GM21423 (cell line): ENCODE data around the gene PPP3CA.

Source experiments
- ATAC-seq: cut with Tn5 transposase; IDR thresholded peaks from one replicate; pipeline ENCODE4 v1.9.1; 2021; ENCODE audit warnings: mild to moderate bottlenecking, moderate library complexity; ENCODE audit not compliant: unreplicated experiment

PPP3CA gene

DNA sequence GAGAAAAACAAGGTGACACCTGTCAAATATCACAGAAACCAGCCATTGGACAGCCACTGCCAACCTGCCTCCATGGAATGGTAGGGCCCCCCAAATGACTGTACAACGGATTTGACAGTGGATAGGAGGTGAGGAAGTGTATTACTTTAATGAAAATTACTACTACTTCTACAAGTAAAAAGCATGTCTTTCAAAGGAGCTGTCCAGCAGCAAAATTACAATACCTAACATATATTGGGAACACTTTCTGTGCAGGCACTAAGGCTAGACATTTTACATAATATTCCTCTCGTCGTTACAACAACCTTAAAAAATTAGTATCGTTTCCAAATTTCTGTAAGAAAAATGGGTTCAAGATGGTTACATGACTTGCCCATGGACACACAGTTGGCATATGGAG, 14.9 kb downstream of the PPP3CA start:
- ATAC-seq = no peak

DNA sequence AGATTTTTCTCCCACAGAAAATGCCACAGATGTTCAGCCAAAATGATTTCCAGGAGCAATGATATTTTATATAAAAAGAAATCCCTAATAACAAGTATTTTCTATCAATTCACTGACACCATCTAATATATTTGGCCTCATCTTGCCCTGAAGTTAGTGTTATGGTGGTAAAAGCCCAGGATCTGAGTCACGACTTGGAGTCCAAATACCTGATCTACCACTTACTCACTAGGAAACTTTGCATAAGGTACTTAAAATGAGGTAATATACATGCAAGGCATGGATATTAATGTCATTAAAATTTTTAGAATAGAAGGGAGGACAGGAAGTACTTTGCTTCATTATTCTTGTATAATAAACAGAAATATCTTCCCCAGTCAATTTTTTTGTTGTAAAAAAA, 16.3 kb downstream of the PPP3CA start:
- no peak for ATAC-seq

DNA sequence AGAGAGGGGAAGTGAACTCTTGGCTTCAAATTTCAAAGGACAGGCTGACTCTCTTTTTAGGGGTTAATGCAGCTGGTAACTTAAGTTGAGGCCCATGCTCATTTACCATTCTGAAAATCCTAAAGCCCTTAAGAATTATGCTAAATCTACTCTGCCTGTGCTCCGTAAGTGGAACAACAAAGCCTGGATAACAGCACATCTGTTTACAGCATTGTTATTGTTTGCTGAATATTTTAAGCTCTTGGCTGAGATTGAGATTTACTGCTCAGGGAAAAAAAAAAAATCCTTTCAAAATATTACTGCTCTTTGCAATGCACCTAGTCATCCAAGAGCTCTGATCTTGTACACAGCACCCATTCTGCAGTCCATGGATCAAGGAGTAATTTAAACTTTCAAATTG, 17.7 kb downstream of the PPP3CA start:
- no peak for ATAC-seq

DNA sequence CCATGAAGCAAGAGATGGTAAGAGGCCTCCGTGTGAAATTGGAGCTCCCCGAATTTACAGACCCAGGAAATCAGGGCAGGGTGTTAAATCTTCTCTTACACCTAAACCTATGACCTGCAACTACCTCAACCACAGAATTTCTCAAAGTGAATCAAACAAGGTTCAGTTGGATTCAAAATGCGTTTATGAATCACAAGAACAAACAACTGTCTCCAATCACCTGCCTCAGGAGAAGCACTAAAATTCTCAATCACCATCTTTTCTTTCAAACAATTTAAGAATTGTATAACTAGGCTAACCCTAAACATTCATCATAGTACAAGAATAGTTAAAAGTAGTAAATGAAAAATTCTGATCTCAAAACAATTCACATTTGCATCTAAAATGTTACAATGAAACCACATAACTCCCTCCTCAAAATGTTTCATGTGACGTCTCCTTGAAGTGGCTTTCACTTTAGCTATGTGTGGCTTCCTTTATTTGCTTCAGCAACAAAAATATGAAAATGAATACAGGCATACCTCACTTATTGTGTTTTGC, 19.2 kb downstream of the PPP3CA start:
- ATAC-seq = peak; percentile 92

DNA sequence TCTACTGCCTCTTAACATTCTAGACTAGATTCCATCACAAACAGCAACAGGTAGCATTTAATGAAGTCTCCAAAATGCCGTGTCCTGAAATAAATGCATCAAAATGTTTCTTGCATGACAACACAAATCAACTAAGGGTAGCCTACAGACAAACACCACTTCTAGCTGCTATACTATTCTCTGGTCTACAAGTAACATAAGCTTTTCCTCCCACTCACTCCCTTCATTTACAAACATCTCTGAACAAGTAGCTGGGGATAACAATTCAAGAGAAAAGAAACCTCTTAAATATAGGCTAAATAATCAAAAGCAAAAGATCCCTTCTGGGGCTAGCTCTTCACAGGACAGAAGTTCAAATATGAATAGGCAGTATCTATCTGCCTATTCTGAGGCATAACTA, 20.8 kb downstream of the PPP3CA start:
- no peak for ATAC-seq

DNA sequence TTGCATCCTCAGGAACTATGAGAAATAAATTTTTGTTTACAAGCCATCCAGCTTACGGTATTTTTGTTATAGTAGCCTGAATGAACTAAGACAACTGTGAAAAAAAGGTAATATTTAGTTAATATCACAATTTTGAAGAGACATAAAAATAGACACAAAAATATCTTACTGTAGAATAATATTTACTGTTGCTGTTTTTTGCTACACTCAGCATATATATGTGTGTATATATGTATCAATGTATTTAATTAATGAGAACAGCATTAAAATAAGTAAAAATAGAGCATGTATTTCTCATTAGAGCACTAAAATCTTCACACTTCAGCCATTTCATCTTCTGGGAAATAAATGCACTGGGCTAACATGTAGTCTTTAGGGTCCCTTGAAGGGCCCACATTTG, 24.6 kb downstream of the PPP3CA start:
- no peak for ATAC-seq

DNA sequence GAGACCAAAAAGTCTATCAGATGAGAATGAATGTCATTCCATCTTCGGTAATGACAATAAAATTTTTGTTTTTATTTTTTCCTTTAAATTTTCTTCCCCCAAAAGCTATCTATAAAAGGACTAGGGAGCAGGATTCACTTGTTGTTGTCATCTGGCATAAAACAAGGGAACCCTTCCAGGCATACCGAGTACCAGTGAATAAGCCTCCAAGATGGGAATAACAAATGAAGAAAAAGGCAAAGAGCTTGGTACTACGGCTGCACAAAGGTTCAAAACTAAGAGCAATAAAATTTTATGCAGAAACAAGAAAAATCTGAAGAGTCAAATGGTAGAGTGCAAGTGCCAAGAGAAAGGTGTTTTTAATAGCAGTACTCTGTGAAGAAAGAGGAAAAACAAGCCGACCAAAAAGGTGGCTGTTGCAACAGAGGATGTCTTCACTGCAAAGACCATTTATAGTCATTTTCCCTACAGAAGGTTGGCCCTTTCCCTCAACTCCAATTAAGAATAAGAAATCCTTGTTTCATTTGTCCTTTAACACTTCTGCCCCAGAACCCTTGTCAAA, 25.8 kb downstream of the PPP3CA start:
- no peak for ATAC-seq

DNA sequence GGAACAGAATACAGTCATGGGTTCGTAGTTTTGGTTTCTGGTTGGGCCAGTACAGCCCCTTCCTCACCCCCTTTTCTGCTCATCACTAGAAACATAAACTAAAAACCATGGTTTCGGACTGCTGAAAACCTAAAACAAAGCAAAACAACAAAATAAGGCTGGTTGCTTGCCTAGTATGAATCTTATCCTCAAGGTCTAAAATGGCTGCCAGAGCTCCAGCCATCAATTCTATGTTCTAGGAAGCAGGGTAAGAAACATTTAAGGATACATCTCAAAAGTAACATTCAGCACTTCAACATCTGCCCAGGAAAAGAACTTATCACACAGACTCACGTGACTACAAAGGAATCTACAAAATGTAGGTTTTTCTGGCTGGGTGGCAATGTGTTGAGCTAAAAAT, 31.5 kb downstream of the PPP3CA start:
- ATAC-seq = no peak

DNA sequence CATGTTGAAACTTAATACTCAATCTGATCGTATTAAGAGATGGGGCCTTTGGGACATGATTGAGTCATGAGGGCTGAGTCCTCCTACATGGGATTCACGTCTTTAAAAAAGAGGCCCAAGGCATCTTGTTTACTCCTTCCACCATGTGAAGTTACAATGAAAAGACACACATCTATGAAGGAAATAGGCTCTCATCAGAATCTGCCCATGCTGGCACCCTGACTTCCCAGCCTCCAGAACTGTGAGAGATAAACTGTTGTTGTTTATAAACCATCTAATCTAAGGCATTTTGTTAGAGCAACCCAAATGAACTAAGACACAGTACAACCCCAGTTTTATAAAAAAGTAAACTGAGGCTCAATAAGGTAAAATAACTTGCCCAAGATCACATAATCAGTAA, 32.3 kb downstream of the PPP3CA start:
- ATAC-seq = no peak

DNA sequence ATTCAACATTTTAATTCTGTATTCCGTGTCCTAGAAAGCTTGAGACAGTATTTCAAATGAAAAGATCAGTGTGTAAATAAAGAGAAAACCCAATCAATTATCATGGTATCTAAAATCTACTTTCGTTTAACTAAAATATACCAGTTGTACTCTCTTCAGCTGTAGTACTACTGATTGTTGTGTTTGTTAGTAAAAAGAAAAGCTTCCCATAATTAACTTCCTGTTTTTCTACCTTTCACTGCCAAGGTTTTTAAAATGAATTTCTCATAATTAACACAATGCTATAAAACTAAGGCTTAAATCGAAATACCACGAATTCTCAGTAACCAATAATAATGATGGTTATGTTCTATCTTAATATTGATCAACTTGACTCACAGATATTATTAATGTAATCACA, 37.4 kb downstream of the PPP3CA start:
- ATAC-seq = no peak

DNA sequence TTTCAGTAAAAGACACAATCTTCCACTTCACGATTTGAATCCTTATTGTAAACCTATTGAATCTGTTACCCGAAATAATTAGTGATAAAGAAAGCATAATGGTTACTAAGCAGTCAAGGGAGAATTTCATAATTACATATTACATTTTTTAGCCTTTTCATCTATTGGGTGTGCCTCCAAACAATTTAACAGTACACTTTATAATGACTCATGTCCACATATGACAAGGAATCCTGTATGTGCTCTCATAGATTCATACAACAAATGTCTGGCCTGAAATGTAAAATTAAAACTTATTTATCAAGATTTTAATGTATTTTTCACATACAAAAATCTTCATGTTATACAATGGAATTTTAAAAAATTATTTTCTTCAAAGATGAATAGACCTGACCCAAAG, 39.4 kb downstream of the PPP3CA start:
- no peak for ATAC-seq

DNA sequence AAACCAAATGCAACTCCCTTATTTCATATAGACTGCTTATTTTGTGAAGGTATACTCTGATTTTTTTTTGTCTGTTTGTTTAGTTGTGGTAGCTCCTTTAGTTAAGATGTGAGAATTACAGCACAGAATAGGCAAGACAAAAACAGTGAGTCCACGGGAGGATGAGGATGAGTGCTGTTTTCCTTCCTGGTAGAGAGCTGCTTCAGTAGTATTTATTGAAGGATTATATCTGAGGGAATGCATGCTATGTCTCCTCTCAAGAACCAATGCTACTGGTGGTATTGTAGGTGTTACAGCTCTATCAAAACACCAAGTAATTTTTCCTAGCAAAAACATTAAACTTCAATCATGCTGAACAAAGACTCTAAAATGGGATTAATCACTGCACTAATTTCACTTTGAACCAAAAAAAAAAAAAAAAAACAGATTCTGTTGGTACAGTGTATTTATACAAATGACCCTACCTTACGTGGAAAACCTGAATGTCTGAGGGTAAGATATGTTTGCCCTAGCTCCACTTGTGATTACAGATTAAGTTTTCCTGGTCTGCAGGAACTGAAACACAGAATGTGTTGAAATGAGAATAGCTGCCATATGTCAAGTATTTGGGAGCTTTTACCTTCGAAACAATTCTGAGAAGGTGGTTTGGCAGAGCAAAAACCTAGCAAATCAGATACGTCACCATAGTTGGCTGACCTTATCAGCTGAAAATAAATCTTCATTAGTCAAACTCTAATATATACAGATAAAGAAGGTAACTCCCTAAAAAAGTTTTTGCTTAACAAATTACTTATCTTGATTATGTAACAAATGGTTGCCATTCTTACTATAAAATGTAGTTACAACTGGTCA, 40.3 kb downstream of the PPP3CA start:
- peak; percentile 5 for ATAC-seq

DNA sequence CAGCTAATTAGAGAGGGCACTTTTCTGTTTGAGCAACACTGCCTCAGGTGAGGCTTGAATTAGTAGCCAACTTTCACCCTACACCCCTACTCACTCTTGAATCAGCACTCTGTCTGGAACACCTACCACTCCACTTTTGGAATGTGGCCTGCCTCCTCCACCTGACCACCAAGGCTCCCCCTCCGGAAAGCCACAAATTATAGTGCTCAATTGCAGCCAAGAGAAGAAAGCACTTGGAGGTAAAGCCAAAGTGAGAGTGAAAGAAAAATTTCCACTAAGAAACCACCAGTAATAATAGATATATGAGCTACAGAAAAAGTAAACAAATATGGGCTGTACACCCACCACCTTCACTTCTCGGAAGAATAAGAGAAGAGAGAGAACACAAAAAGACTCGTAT, 41.1 kb downstream of the PPP3CA start:
- ATAC-seq = peak; percentile 70

DNA sequence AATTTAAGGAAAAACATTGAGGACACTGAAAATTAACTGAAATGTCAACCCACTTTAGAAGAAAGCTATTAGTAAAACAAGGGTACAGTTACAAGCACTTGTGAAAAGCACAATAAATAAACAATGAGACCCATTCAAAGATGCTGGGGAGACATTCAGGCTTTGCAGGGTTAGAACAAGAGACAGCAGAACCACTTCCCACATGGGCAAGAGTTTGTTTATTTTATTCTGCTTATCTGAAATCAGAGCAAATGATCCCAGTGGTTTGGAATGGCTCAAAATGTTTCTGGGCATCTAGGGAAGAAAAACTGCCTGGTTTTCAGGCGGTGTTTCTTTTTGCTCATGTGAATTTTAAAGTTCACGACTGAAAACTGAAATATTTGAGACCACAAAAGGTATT, 42.4 kb downstream of the PPP3CA start:
- no peak for ATAC-seq

DNA sequence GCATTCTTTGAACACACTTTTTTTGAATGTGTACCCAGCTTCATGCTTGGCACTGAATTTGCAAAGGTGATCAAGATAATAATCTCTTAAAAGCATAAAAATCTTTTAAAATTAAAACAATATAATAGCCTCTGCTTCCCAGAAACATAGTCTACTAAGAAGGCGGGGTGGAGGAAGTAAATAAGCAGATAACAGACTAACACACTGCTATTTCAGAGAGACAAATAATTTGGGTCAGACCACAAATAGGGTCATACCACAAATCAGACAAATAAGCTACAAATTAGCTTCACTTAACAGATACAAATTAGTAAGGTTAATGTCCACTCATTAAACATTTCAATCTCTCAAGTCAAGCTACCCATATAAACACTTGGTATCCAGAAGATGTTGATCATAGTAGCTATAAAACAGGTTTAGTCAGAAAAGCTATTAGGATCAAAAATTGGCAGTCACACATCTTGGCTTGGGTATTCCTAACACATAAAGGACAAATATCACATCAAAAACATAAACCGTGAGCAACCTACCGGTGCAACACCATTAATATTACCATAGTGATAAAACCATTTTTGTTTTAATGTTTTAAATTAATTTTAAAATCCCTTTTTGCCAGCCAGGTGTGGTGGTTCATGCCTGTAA, 47.3 kb downstream of the PPP3CA start:
- no peak for ATAC-seq

DNA sequence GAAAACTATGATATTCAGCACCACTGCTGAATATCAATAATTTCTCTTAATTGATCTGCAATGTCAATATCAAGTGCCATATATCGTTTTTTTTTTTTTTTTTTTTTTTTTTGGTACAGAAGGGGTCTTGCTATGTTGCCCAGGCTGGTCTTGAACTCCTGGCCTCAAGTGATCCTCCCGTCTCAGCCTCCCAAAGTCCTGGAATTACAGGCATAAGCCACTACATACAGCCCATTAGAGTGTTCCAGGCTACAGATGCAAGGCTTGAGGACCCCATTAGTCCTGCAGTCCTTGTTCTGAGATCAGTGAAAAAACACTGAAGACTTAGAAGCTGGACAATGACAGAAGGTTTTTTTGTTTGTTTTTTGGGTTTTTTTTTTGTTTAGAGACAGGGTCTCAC, 48.3 kb downstream of the PPP3CA start:
- ATAC-seq = no peak

DNA sequence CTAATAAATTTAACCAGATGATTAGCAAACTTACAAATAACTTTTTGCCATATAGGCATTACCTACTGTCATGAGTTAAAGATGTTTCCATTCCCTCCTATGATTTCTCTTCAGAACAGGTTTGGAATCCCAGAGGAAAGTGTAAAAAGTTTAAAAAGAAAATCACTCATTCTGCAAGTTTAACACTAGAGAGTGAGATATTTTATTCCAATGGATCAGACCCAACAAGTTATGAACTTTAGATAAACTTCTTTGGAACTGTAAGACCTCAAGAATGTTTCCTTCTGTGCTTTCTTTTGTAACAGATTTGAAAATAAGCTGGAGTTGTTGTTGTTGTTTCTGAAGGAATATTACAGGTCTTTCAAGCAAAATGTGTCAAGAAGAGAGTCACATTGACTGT, 51.6 kb downstream of the PPP3CA start:
- ATAC-seq = no peak

DNA sequence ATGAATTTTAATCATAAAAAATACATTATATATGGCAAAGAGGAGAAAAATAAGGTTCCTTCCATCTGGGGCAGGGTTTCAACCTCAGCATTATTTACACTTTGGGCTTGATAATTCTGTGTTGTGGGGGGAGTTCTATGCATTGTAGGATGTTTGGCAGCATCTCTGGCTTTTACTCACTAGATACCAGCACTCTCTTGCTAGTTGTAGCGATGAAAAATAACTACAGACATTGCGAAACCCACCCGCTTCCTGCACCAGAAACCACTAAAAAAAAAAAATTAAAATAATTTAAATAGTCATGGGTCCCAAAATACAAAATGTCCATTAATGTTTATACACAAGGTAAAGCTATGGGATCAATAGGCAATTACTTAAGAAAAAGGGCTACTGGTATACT, 52.7 kb downstream of the PPP3CA start:
- ATAC-seq = no peak

DNA sequence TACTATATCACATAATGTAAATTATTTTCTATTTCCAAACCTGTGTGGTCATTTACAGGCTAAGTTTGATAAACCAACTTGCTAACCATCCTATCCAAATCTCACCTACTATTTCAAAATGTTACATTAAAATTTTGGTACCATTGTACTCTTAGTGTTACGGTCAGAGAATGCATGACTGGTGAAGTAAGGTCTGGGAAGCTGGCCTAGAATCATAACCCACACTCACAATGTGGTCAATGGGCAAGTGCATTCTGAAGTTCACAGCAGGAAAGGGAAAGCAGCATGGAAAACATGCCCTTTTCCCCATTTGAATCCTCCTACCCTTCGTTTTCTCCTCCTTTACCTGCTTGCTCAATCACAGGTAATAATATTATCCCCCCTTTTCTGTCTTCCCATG, 54.4 kb downstream of the PPP3CA start:
- no peak for ATAC-seq

DNA sequence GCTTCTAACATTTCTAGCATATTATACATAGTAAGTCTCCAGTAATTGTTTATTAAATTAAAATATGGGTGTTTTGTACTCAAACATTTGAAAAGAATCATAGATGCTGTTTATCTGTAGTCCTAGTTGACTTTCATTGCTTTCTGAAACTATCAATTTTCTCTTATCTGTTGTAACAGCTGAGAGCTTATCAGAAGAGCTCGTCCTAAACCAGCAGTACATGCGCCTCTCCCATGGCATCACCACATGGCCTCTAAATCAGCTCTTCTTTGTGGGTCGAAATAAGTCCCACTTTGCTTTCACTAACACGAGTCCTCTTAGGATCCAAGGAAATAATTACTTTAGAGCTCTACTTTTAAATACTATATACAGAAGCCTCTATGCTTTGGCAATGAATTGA, 55.1 kb downstream of the PPP3CA start:
- no peak for ATAC-seq

DNA sequence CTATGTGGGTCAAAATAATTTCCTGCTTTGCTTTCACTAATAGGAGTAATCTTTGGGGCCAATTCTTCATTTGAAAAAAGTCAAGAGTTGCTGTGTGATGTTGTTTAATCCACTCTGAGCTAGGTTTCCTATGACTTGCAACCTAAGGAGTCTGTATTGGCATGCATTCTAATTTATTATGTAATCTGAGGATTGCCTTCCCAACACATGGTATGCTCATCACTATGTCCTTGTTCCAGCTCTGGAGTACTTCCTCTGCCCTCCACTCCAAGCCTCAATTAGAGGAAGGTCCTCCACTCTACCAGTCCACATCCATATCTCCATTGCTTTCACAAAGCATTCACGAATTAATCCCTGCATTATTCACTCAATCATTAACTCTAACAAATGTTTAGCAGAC, 56.1 kb downstream of the PPP3CA start:
- ATAC-seq = no peak

DNA sequence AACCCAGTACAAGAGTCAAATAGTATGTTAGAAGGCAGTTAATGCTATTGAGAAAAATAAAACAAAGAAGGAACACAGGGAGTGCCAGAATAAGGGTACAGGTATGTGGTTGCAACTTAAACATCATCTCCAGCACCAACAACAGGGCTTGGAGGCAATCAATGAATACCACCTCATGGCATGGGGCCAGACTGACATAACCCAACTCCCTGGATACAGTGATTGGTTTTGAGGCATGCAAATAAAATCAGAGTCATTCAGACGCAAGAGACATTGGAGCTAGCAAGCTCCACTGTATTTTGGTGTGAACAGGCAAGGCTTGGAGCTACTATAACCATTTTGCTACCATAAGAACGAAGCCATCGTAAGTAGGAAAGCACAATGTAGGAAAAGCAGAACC, 56.7 kb downstream of the PPP3CA start:
- ATAC-seq = no peak
